C1 segment of cervical spinal cord (tissue), 14 donors: ENCODE results near the gene CD6.

Experiments used
- DNase-seq, 14 donors: peaks; one replicate each; lab custom pipeline; 2025; lab: John Stamatoyannopoulos, UW

The CD6 gene

DNA sequence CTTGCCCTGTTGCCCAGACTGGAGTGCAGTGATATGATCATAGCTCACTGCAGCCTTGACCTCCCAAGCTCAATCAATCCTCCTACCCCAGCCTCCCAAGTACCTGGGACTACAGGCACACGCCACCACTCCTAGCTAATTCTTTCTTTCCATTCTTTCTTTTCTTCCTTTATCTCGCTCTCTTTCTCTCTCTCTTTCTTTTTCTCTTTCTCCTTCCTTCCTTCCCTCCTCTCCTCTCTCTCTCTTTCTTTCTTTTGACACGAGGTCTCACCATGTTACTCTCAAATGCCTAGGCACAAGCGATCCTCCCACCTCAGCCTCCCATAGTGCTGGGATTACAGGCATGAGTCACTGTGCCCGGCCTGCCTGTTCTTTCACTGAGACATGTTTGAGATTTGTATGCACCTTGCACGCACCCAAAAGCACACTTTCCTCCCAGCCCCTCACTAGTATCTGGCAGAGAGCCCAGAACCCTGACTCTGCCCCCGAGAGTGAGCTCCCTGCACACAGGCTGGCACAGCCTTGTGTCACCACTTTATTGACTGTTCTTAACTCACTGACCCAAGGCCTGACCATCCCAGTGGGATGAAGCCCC lies 56.8 kb downstream of the CD6 start:
- no peak for DNase-seq

DNA sequence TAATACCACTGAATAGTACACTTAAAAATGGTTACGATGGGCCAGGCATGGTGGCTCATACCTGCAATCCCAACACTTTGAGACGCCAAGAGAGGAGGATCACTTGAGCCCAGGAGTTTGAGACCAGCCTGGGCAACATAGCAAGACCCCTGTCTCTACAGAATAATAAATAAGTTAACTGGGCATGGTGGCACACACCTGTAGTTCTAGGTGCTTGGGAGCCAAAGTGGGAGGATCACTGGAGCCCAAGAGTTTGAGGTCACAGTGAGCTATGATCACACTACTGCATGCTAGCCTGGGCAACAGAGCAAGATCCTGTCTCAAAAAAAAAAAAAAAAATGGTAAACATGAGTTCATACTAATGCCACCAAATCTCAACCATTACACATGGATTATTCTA lies 61.3 kb downstream of the CD6 start:
- no peak for DNase-seq

DNA sequence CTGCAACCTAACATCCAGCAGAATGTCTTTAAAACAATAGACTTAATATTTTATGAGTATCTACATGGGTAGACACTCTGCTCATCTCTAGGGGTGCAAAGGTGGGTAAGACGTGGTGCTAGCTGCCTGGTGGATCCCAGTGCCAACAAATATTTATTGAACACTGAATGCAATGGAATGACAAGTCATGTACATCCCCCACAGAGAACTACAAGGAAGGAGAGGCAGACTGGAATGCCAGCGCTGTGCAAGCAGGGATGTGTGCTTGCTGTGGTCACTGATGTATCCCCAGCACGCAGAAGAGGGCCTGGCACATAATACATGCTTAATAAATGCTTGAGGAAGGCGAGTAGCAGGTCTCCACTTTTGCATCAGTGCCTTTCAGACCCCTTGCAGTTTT lies 61.9 kb downstream of the CD6 start:
- DNase-seq = no peak

DNA sequence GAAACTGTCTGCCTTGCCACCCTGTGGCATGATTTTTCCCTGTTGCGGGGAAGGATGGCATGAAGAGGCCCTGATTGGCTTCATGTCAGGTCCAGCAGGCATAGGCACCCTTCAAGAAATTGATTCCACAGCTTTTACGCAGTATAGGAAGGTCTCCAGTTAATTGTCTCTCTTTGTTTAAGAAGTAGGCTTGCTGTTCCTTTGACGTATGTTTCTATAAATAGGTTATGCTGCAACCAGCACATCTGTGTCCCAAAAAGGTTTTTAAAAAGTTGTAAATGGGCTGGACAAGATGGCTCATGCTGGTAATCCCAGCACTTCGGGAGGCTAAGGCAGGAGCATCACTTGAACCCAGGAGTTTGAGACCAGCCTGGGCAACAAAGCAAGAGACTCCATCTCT lies 62.6 kb downstream of the CD6 start:
- no peak for DNase-seq

DNA sequence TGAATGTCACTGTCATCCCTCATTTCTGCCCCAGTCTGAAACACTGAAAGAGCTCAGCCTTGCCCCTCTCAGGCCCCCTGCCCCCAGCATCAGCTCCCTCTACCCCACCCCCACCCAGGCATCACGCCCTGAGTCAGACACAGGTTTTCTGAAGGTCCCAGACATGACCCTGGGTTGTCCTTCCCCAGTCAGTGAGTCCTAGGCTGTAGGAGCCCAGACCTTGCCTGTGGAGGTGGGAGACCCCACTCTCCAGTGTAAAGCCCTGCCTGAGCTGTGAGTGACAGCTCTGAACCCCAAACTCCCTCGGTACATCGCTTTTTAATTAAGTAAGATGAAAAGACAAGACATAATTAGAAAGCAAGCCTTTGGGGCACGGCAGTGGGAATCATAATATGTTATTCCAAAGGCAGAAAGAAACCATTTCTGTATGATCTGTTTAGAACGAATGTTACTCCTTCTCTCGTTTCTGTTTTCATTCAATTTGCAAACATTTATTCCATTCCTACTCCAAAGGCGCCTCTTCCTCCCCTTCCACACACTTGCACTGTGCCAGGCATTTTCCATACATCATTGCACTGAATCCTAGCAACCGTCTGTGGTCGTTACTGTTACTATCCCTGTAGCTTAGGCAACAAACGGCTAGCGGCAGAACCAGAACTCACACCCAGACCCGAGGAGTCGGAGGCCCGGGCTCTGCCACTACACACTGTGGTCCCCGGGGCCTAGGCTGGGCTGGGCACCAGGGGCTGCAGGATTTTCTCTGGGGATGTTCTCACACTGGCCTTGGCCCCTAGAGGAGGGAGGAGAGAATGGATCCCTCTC lies 63.4 kb downstream of the CD6 start:
- DNase-seq = no peak

DNA sequence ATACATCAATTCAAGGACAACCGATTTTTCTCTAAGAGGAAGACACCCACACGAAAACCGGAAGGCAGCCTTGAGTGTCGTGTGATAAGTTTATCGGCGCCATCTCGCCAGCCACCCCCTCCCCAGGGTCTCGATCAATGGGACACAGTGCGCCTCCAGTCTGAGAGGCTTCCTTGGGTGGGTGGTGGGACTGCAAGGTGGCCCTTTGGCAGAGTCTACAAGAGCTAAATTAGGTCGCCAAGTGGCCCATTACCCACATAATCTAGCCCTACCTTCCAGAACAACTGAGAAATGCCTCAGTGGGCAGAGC lies 64.0 kb downstream of the CD6 start:
- no peak for DNase-seq

DNA sequence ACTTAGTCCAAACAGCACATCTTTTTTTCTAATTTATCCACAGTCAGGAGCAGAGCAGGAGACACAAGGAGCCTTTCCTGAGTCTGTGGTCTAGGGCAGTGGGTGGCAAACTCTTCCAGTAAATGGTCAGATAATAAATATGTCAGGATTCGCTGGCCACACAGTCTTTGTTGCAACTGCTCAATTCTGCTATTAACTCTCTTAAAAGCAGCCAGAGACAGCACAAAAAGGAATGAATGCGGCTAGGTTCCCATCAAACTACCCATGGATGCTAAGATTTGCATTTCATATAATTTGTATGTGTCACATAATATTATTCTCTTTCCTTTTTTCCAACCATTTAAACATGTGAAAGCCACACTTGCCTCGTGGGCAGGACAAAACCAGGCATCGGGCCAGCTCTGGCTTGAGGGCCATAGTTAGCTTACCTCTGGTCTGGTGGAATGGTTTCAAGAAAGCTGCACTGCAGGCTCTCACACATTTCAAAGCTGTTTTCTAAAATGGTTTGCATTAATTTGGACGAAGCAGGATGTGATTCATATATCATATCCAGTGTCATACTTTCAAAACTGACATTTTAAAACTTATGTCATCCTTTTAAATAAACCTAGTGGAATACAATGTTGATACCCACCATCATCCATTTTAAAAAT lies 66.1 kb downstream of the CD6 start:
- DNase-seq = no peak

DNA sequence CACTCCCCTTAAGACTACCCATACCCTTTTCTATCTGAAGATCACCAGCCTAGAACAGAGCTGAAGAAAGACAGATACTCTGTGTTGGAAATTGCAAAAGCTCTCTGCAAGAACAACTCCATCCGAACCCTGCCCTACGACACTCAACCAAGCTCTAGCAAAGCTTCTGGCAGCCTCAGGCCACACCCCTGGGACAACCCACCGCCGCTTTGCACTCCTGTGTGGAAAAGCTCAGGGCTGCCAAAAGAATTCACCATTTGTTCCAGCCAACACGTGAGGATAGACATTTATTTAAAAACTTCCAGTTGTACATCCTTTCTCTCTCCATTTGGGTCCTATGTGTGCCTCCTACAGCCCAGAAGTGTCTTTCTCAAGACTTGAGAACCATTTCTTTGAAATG lies 68.4 kb downstream of the CD6 start:
- DNase-seq = no peak

DNA sequence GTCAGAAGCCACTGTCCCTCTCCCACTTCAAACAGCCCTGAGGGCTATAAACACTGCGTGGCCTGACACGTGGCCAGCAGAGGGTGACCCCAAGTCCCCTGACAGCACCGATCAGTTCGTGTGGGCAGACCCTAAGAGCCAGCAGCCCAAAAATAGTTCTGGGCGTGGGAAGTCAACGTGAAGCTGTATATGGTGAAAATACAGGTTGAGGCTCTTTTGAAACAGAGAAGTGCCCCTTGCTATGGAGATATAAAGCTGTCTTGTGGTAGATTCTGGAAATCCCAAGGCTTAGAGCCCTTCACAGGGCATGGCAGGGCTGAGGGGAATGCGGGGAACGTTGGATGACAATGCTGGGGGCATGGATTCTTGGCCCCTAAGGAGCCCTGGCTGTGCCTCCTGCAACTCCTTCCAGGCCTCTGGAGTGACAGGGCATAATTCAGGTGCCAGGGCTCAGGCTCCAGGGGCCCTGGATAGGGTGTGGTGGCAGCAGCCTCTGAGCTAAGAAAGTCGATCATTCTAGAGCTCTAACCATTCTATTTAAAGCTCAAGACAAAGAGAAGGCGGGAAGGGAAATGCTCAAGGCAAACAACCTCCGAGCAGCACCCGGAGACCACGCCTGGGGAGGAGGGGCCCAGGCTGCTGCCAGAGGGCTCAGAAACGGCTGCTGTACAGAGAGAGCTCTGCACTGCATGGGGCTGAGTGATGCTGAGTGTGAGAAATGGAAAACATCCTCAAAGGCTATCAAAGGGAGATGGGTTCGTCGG lies 70.5 kb downstream of the CD6 start:
- DNase-seq = peak in 2 of 14 donors; percentile 16 to 23

DNA sequence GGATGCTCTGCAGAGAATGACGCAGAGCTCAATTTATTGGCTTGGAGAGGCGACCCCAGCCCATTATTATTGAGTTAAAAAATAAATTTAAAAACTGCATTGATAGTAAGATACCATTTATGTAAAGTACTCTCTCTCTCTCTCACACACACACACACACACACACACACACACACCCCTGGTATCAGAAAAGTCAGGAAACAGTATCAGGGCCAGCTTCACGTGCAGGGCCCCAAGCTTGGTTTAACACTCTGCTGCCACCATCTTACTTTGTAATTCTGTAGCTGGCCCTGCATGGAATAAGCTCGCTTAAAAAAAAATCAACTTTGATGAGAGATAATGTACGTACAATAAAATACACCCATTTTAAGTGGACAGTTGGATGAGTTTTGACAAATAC lies 71.1 kb downstream of the CD6 start:
- no peak for DNase-seq

DNA sequence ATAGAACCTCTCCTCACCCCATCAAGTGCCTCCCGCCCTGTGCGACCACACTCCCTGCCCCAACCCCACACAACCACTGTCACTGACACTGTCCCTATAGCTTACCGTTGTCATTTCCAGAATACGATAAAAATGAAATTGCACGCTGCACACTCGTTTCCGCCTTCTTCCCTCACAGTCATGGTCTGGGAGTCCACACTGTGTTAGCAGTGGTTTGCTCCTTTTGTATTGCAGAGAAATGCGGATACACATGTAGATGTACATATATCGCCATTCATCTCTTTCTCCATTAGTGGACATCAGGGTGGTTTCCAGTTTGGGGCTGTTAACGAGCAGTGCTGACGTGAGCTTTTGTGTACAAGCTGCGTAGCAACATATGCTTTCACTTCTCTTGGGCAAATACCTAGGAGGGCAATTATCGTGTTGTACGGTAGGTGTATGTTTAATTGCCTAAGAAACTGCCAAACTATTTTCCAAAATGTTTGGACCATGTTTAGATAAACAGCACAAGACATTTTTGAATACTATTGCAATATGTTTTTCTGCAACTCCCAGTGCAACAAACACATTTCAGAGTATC lies 71.6 kb downstream of the CD6 start:
- no peak for DNase-seq

DNA sequence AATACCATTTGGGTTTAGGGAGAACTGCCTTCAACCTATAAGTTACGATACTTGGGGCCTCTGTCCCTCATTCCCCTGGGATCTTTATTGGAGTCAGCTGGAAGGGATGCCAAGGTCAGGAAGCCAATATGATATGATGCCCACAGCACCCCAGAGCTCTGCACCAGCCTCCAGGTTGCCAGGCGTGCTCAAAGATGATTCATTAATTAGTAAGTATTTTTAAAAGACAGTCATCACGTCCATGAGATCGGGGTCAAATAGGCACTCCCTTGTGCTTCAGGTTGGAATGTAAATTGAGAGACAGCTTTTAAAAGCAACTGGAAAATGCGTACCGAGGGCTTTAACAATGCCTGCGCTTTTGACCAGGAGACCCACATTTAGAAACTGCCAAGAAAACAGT lies 73.8 kb downstream of the CD6 start:
- no peak for DNase-seq

DNA sequence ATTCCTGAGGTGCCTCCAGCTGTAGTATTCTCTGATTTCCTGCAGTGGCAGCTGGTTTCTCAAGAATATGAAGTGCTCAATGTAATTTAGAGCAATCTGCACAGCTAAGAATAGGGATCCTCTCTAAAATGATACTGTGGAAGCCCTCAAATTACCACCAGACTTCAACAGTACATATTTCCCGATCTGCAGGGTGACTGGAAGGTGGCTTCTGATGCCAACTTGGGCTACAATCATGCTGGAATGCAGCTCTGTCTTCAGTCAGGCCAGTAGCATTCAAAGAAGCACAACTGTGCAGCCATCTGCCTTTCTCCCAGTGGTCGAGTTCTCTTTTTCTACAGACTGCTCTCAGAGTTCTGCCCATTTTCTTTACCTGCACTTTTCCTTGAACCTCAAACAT lies 75.4 kb downstream of the CD6 start:
- no peak for DNase-seq

DNA sequence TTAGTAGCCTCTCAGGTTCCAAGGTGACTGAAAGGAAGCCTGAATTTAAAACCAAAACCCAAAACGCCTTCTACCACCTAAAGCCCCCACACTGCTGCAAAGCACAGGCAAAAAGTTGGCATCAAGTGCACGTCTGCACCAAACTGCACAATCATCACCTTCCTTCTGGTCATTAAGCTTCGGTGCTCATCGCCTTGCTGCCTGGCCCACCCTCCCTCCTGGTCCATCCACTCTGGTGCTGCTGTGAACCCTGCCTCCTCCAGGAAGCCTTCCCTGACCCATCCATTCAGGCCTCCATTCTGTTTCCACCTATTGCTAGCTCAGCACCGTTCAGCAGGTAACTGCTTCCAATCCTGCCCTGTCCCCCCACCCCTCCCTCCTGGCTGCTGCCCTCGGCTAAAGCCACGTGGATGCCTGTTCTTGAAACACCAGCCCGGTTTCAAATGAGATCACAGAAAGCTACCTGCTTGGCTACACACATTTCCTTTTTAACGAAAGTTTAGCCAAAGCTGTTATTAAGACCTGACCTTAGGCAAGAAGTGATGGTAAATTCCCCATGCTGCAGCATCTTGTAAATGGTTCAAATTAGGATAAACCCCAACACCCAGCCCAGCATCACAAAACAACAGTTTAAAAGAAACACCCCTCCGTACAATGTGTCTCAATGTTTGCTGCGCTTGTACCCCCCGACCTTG lies 77.0 kb downstream of the CD6 start:
- no peak for DNase-seq

DNA sequence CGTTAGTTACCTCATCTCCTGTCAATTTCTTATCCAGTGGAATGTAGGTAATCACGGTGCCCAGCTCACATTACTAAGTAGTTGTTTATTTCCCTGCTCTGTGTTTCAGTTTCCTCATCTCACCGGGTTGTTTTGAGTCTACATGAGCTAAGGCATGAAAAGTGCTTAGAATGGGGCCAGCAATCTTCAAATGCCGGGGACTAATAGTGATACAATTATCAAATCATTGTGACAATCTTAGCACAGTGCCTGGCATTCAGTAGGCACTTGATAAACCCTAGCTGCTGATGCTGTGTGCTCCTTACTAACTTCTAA lies 77.5 kb downstream of the CD6 start:
- DNase-seq = no peak

DNA sequence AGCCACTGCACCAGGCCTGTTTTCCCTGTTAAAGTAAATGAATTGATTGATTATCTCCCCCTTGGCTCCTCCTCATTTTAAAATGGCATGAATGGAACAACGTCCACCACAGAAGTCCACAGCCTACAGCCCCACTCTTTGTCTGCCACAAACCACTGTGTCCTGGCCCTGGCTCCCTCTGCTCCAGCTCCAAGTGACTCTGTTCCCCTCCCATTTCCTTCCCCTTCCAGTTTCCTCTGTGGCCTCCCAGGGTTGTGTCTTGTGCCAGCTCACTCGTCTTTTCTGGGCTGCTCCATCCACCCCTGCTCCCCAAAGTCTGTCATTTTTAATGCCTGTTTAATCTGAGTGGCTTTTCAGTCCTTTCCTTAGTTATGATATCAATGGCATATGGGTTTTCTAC lies 78.4 kb downstream of the CD6 start:
- no peak for DNase-seq

DNA sequence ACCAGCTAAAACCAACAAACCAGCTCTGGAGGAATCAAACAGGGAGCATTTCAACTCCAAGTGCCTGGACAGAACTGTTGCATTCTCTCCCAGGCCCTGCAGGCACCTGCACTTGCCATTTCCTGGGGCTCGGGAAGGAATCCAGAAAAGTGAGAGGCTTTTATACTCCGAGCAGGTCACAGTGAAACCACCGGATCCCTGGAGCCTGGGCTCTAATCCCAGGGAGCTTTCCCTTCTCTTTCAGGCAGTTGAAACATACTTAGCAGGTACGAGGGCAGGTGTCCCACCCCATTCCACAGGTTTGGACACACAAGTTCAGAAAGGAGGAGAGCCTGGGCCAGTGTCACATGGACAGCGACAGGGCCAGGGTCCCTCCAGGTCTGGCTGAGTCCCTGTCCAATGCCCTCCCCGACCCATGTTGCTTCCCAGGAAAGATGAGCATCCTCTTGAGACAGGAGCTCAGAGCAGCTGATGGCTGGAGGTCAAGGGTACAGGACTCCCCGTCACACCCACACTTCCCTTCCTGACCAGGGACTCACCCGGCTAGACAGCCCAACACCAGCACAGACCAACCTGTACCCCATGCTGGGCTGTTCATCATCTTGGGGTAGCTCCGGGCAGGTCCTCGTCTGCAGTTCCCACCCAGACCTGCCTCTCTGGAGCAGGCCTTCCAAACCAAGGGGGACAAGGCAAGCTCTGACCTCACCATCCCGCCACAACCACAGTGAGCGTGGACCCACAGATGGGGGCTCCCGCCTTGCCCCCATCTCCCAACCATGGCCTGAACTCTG lies 80.9 kb downstream of the CD6 start:
- no peak for DNase-seq

DNA sequence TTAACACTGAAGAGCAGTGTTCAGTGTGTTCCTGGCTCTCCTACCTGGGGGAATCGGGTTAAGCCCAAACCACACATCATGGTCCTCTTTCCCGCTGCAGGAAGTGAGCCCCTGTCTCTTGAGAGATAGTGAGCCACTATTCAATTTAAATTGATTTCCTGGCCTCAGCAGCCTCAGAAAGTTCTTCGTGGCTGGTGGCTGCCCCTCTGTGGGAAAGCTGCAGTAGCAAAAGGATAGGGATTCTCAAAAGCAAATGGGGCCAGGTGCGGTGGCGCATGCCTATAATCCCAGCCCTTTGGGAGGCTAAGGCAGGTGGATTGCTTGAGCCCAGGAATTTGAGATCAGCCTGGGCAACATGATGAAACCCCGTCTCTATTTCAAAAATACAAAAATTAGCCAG lies 81.7 kb downstream of the CD6 start:
- no peak for DNase-seq

DNA sequence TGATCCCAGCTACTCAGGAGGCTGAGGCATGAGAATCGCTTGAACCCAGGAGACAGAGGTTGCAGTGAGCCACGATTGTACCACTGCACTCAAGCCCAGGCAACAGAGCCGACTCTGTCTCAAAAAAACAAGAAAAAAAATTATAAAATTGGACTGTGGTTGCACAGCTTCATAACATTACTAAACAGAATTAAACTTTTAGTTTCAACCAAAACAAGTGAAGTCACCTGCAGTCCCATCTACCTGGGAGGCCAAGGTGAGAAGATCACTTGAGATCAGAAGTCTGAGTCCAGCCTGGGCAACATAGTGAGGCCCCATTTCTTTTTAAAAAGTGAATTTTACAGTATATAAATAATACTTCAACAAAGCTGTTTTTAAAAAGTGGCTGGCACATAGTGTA lies 83.0 kb downstream of the CD6 start:
- no peak for DNase-seq

DNA sequence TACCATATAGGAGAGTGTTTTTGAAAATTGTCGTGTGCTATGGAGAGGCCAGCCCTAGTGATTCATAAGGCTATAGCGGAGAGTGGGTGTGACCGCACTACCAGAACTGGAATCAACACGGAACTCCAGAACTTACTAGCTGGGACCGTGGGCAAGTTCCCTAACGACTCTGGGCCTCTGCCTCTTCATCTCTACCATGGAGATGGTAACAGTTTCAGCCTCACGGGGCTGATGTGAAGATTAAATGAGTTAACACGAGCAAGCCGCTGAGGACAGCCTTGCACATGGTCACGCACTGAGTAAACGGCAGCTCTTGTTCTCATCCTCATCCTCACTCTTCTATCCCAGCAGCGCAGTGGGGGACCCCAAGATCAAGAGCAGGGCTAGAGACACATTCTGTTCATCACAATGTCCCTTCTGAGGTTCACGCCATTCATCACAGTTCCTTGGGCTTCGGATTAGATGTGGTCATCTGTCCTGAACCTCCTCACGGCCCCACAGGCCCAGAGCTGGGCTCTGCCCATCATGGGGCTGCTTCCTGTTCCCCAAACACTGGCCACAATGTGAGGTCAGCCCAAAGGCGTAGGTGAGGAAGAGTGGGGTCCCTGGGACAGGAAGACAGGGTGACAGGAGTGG lies 83.6 kb downstream of the CD6 start:
- DNase-seq = no peak
